AG08395 (cell line): ENCODE results near the gene UGT2B7.

ENCODE experiments used
- DNase-seq: peaks from one replicate; pipeline ENCODE4 v3.0.0; 2012; ENCODE audit warnings: mixed read lengths, low spot score

The UGT2B7 gene

DNA sequence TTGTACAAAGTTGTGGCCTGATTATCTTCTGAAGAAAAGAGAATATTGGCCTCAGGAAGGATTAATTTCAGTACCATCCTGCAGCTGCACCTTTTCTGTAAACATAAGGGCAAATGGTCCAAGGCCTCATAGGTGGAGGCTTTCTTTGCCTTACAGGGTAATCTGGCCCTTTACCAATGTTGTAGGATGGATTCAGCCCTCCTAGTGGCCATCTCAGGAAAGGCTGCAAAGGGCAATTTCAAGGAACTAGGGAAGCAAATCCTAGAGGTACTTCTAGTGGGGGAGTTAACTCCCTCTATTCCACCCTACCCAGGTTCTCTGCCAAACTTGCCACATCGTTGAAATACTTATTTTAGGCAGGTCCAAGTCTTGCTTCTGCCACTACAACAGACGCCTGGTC lies 60.6 kb downstream of the UGT2B7 start:
- no peak for DNase-seq
